Sciatic nerve (tissue), 2 donors: ENCODE data around the gene LTA4H. TPM values are rescaled to one million over a fixed set of nuclear protein-coding genes. Genes with fewer than 3 reads are reported as not detected.
"Not testable (repeated sequence)": the region's sequence is repeated elsewhere in the genome, so short reads cannot be mapped to it uniquely, and the experiment has no call there.

Experiments used
- ATAC-seq: fragments of 200-7000 bp; cut with Tn5 transposase; one replicate; pipeline ENCODE4 v1.9.1; 2020; ENCODE audit warnings: mild to moderate bottlenecking, moderate library complexity
- DNase-seq: peaks from one replicate; pipeline ENCODE4 v3.0.0-alpha.2; 2020; ENCODE audit warnings: low spot score
- intact Hi-C: fragments of 100-400 bp; cut with DNase I; formaldehyde crosslinking; loops from one replicate; pipeline ENCODE4 v1.14.2; 2022
- total RNA-seq: library from RNA; stranded (reverse); fragmentation: NEBNext Ultra II Directional; extraction: Animal tissue kit (Norgen Biotek cat#: 25700); gene quantifications from one replicate; pipeline ENCODE4 v1.2.1, GENCODE V29; 2021
- donor health status: DM: no; HTN: no; CAD: no.
- donor health status: DM: no; HTN: no; CAD: no.

Gene LTA4H
- 56.5 TPM for total RNA-seq

- DNase-seq, result peak; percentile 97
- intact Hi-C loops, result loop anchor here (5.0 kb wide), 1 partner anchor 872 kb away; the partner anchor contains the start of gene NEDD1
- ATAC-seq, result peak; percentile 99
Observed at GRCh38 chr12:96035283-96036236, at the start of gene LTA4H. Gene LTA4H (minus strand): TSS chr12:96035587. CDS start chr12:96035519, 68 bp downstream.

GRCh38 chr12:96084624-96085023 lies 49.2 kb upstream of the LTA4H start:
- intact Hi-C loops, result no loop called here
- no peak for ATAC-seq
- DNase-seq, result no peak

GRCh38 chr12:96083020-96083719 lies 47.8 kb upstream of the LTA4H start:
- intact Hi-C loops, result no loop called here
- no peak for ATAC-seq
- DNase-seq, result no peak

GRCh38 chr12:96081596-96081995 lies 46.2 kb upstream of the LTA4H start:
- no peak for DNase-seq
- ATAC-seq, result no peak
- intact Hi-C loops, result no loop called here

GRCh38 chr12:96078231-96079135 lies 43.1 kb upstream of the LTA4H start:
- intact Hi-C loops, result no loop called here
- ATAC-seq (peak; percentile 50), DNase-seq (no peak)

- intact Hi-C loops, result no loop called here
- DNase-seq, result no peak
- no peak for ATAC-seq
Observed at GRCh38 chr12:96077081-96077480, 41.7 kb upstream of the LTA4H start.

GRCh38 chr12:96075560-96075959 lies 40.2 kb upstream of the LTA4H start:
- intact Hi-C loops, result no loop called here
- DNase-seq (no peak), ATAC-seq (no peak)

- ATAC-seq (no peak), DNase-seq (no peak)
- intact Hi-C loops, result no loop called here
Observed at GRCh38 chr12:96073346-96074330, 38.3 kb upstream of the LTA4H start.

GRCh38 chr12:96070670-96071279 lies 35.4 kb upstream of the LTA4H start:
- ATAC-seq (no peak), DNase-seq (no peak)
- intact Hi-C loops, result no loop called here

GRCh38 chr12:96069511-96070231 lies 34.3 kb upstream of the LTA4H start:
- intact Hi-C loops, result loop anchor here (10.0 kb wide), 2 partner anchors 135 to 335 kb away; partner anchors contain the start of gene CDK17
- DNase-seq, result no peak
- no peak for ATAC-seq

- DNase-seq (no peak), ATAC-seq (no peak)
- intact Hi-C loops, result loop anchor here (10.0 kb wide), 2 partner anchors 136 to 336 kb away; partner anchors contain the start of gene CDK17
Observed at GRCh38 chr12:96068636-96069035, 33.2 kb upstream of the LTA4H start.

GRCh38 chr12:96068111-96068510 lies 32.7 kb upstream of the LTA4H start:
- DNase-seq (no peak), ATAC-seq (no peak)
- intact Hi-C loops, result loop anchor here (10.0 kb wide), 2 partner anchors 137 to 337 kb away; partner anchors contain the start of gene CDK17

- not testable (repeated sequence) for ATAC-seq, DNase-seq
- intact Hi-C loops, result loop anchor here (10.0 kb wide), 2 partner anchors 139 to 339 kb away; partner anchors contain the start of gene CDK17
Observed at GRCh38 chr12:96065776-96066175, 30.4 kb upstream of the LTA4H start.

- DNase-seq, result no peak
- no peak for ATAC-seq
- intact Hi-C loops, result loop anchor here (10.0 kb wide), 2 partner anchors 140 to 340 kb away; partner anchors contain the start of gene CDK17
Observed at GRCh38 chr12:96064966-96065365, 29.6 kb upstream of the LTA4H start.

- DNase-seq, result no peak
- no peak for ATAC-seq
- intact Hi-C loops, result loop anchor here (10.0 kb wide), 2 partner anchors 141 to 341 kb away; partner anchors contain the start of gene CDK17
Observed at GRCh38 chr12:96064271-96064670, 28.9 kb upstream of the LTA4H start.

GRCh38 chr12:96063046-96063445 lies 27.7 kb upstream of the LTA4H start:
- intact Hi-C loops, result loop anchor here (10.0 kb wide), 2 partner anchors 142 to 342 kb away; partner anchors contain the start of gene CDK17
- ATAC-seq (no peak), DNase-seq (no peak)
